IMR-90 (cell line): ENCODE results near the gene TSPYL1. TPM values are rescaled to one million over a fixed set of nuclear protein-coding genes. Genes with fewer than 3 reads are reported as not detected.

Experiments used
- ATAC-seq: fragments of 200-7000 bp; cut with Tn5 transposase; 2 replicates; pipeline ENCODE4 v1.9.1; 2020; ENCODE audit warnings: low read depth, mild to moderate bottlenecking, moderate library complexity
- Bru-seq: library from RNA; stranded (reverse); fragments of 400-500 nt; gene quantifications from one replicate; lab custom pipeline; 2021; lab: Mats Ljungman, UMichigan
- BruChase-seq, 2 experiments: library from RNA; stranded (reverse); fragments of 400-500 nt; gene quantifications; one replicate each; lab custom pipeline; 2021; lab: Mats Ljungman, UMichigan
- BruUV-seq: library from RNA; stranded (reverse); fragments of 400-500 nt; replicated peaks from 2 replicates; lab custom pipeline; 2021; lab: Mats Ljungman, UMichigan
- CTCF ChIA-PET: fragments of 300-600 bp; formaldehyde crosslinking; extraction: SDS; loops from one replicate; lab custom pipeline; 2021; ENCODE audit warnings: antibody characterized with exemption; lab: Yijun Ruan, JAX
- POLR2A ChIA-PET: fragments of 300-600 bp; sonication (Branson Sonifier 250); formaldehyde crosslinking; loops from one replicate; lab custom pipeline; 2022; ENCODE audit warnings: antibody characterized with exemption; ENCODE audit not compliant: unreplicated experiment; lab: Charles Lee
- DNase-seq: peaks from one replicate; pipeline ENCODE4 v3.0.0; 2013
- H2AFZ ChIP-seq: replicated peaks from 2 replicates; pipeline ENCODE3; 2013; ENCODE audit warnings: low read length, mild to moderate bottlenecking; ENCODE audit not compliant: poor library complexity
- H2AK5ac ChIP-seq: 2 replicates; pipeline ENCODE4 v1.6.1; 2013; ENCODE audit warnings: low read depth, low read length, inconsistent platforms
- H2AK9ac ChIP-seq: replicated peaks from 2 replicates; pipeline ENCODE3; 2013; ENCODE audit warnings: mild to moderate bottlenecking, low read depth, low read length, moderate library complexity; ENCODE audit not compliant: poor library complexity
- H2BK120ac ChIP-seq: 2 replicates; pipeline ENCODE4 v1.6.1; 2013; ENCODE audit warnings: low read depth, low read length, inconsistent platforms
- H2BK15ac ChIP-seq: 3 replicates; pipeline ENCODE4 v1.6.1; 2013; ENCODE audit warnings: low read depth, low read length, inconsistent platforms
- H2BK20ac ChIP-seq: 2 replicates; pipeline ENCODE4 v1.6.1; 2013; ENCODE audit warnings: low read depth, mild to moderate bottlenecking, inconsistent platforms, low read length, moderate library complexity
- H2BK5ac ChIP-seq: 2 replicates; pipeline ENCODE4 v1.6.1; 2013; ENCODE audit warnings: mild to moderate bottlenecking, low read depth, low read length, inconsistent platforms; ENCODE audit not compliant: poor library complexity, severe bottlenecking
- H3K14ac ChIP-seq: replicated peaks from 2 replicates; pipeline ENCODE4 v1.6.1; 2013; ENCODE audit warnings: low read depth, low read length, inconsistent platforms
- H3K18ac ChIP-seq: 2 replicates; pipeline ENCODE4 v1.6.1; 2013; ENCODE audit warnings: low read depth, low read length, control low read depth
- H3K23ac ChIP-seq: 2 replicates; pipeline ENCODE4 v1.6.1; 2013; ENCODE audit warnings: low read depth, low read length, inconsistent platforms
- H3K27ac ChIP-seq: 2 replicates; pipeline ENCODE4 v1.5.1; 2013; ENCODE audit warnings: mild to moderate bottlenecking, control low read depth, low read length; ENCODE audit not compliant: insufficient read depth
- H3K27me3 ChIP-seq: 2 replicates; pipeline ENCODE4 v1.6.1; 2013; ENCODE audit warnings: low read length; ENCODE audit not compliant: control insufficient read depth, insufficient read depth
- H3K36me3 ChIP-seq: 2 replicates; pipeline ENCODE4 v1.6.1; 2013; ENCODE audit warnings: low read length, mixed read lengths; ENCODE audit not compliant: control insufficient read depth, insufficient read depth
- H3K4ac ChIP-seq: 2 replicates; pipeline ENCODE4 v1.6.1; 2013; ENCODE audit warnings: low read depth, low read length, inconsistent platforms
- H3K4me1 ChIP-seq: 2 replicates; pipeline ENCODE4 v1.6.1; 2013; ENCODE audit warnings: low read length, mixed read lengths; ENCODE audit not compliant: control insufficient read depth, insufficient read depth
- H3K4me2 ChIP-seq: 2 replicates; pipeline ENCODE4 v1.6.1; 2013; ENCODE audit warnings: low read depth, mild to moderate bottlenecking, control low read depth, low read length, moderate library complexity
- H3K4me3 ChIP-seq: 2 replicates; pipeline ENCODE4 v1.5.1; 2013; ENCODE audit warnings: low read depth, mild to moderate bottlenecking, control low read depth, low read length, moderate library complexity; ENCODE audit not compliant: insufficient read depth
- H3K56ac ChIP-seq: 2 replicates; pipeline ENCODE4 v1.6.1; 2013; ENCODE audit warnings: low read length, inconsistent platforms; ENCODE audit not compliant: insufficient read depth; ENCODE audit errors: extremely low read depth
- H3K79me1 ChIP-seq, 2 experiments: 2 replicates each; pipeline ENCODE4 v1.6.1; 2013; ENCODE audit warnings: low read length in 2 of 2, inconsistent platforms in 1 of 2, low read depth in 1 of 2
- H3K9ac ChIP-seq: 2 replicates; pipeline ENCODE4 v1.6.1; 2013; ENCODE audit warnings: low read depth, low read length, control low read depth
- H3K9me1 ChIP-seq: 2 replicates; pipeline ENCODE4 v1.6.1; 2013; ENCODE audit warnings: low read length, inconsistent platforms; ENCODE audit not compliant: insufficient read depth
- H3K9me3 ChIP-seq: 2 replicates; pipeline ENCODE4 v1.6.1; 2013; ENCODE audit warnings: low read length; ENCODE audit not compliant: control insufficient read depth, insufficient read depth
- H4K20me1 ChIP-seq: 2 replicates; pipeline ENCODE4 v1.6.1; 2013; ENCODE audit warnings: low read length, inconsistent platforms; ENCODE audit not compliant: insufficient read depth
- H4K5ac ChIP-seq: 2 replicates; pipeline ENCODE4 v1.6.1; 2013; ENCODE audit warnings: mild to moderate bottlenecking, low read depth, low read length, control low read depth
- H4K8ac ChIP-seq, 2 experiments: 2 replicates each; pipeline ENCODE4 v1.6.1; 2013; ENCODE audit warnings: low read depth in 2 of 2, low read length in 2 of 2, control low read depth in 1 of 2, inconsistent platforms in 1 of 2
- H4K91ac ChIP-seq: 2 replicates; pipeline ENCODE4 v1.6.1; 2013; ENCODE audit warnings: low read depth, low read length, inconsistent platforms; ENCODE audit not compliant: insufficient read depth
- BHLHE40 ChIP-seq: fragments of 150-350 bp; IDR thresholded peaks from 2 replicates; pipeline ENCODE4 v1.6.1; 2016; ENCODE audit warnings: mild to moderate bottlenecking, low read depth, low read length
- CEBPB ChIP-seq: IDR thresholded peaks from 2 replicates; pipeline ENCODE4 v1.6.1; 2012; ENCODE audit warnings: low read depth, low read length, improper control_type of control experiment
- ELK1 ChIP-seq: fragments of 150-350 bp; IDR thresholded peaks from 2 replicates; pipeline ENCODE4 v1.6.1; 2016; ENCODE audit warnings: low read depth, mild to moderate bottlenecking, low read length, moderate library complexity, borderline replicate concordance
- MAFK ChIP-seq: IDR thresholded peaks from 2 replicates; pipeline ENCODE4 v1.6.1; 2012; ENCODE audit warnings: low read depth, low read length, improper control_type of control experiment
- MAZ ChIP-seq: IDR thresholded peaks from 2 replicates; pipeline ENCODE4 v1.6.1; 2012; ENCODE audit warnings: low read depth, mild to moderate bottlenecking, low read length, improper control_type of control experiment, moderate library complexity, borderline replicate concordance
- POLR2A ChIP-seq: IDR thresholded peaks from 2 replicates; pipeline ENCODE4 v1.6.1; 2012; ENCODE audit warnings: mild to moderate bottlenecking, low read depth, low read length
- RAD21 ChIP-seq: IDR thresholded peaks from 2 replicates; pipeline ENCODE4 v1.6.1; 2012; ENCODE audit warnings: low read length, improper control_type of control experiment
- RFX5 ChIP-seq: IDR thresholded peaks from 2 replicates; pipeline ENCODE4 v1.8.0; 2012; ENCODE audit warnings: low read depth, mild to moderate bottlenecking, low read length, moderate library complexity
- SMC3 ChIP-seq: fragments of 150-350 bp; IDR thresholded peaks from 2 replicates; pipeline ENCODE4 v1.6.1; 2016; ENCODE audit warnings: low read depth, mild to moderate bottlenecking, antibody characterized with exemption, low read length, moderate library complexity
- WGBS, 2 experiments: methylation state at CpG; one replicate each; pipeline versions ENCODE4 v1.1.5 to v1.1.7; 2013; ENCODE audit warnings: missing lambda C conversion rate in 2 of 2; ENCODE audit not compliant: insufficient read length in 1 of 2; ENCODE audit errors: extremely low coverage in 2 of 2; 5-methylcytosine and 5-hydroxymethylcytosine counted together
- dilution Hi-C: fragments of 300-500 bp; cut with HindIII; formaldehyde crosslinking; loops from one replicate; pipeline ENCODE4 v1.14.3; 2018; ENCODE audit warnings: low sequenced_read_pairs; ENCODE audit not compliant: unreplicated experiment
- in situ Hi-C: fragments of 300-500 bp; cut with MboI; formaldehyde crosslinking; loops from 3 replicates; pipeline ENCODE4 v1.14.3; 2019; ENCODE audit warnings: low sequenced_read_pairs, inconsistent platforms, mixed read lengths
- intact Hi-C: fragments of 100-400 bp; cut with micrococcal nuclease; formaldehyde crosslinking; loops from 2 replicates; pipeline ENCODE4 v1.10.0; 2022
- long read RNA-seq: library from polyadenylated mRNA; unstranded; transcript quantifications from one replicate; pipeline ENCODE4 v2.0.0, GENCODE V29; 2021; ENCODE audit not compliant: unreplicated experiment
- polyA plus RNA-seq, 3 experiments: library from polyadenylated mRNA; depleted of rRNA; stranded (reverse); fragments of >200 nt; gene quantifications; 2 replicates each; pipeline ENCODE4 v1.2.3, GENCODE V29; 2012; ENCODE audit warnings: low replicate concordance in 1 of 3
- total RNA-seq: library from RNA; depleted of rRNA; stranded (reverse); fragments of >200 nt; gene quantifications from 2 replicates; pipeline ENCODE4 v1.2.3, GENCODE V29; 2012; rRNA removed
- TF ChIP-seq, protein P1 (sequence below): conservative IDR thresholded peaks from 2 replicates; pipeline ENCODE4 v1.5.1; 2012; ENCODE audit warnings: mild to moderate bottlenecking, low read depth, low read length, improper control_type of control experiment

The TSPYL1 gene
- 111 and 121 TPM in 2 replicates for total RNA-seq
- 30.1 and 32.4 TPM in 2 replicates for polyA plus RNA-seq (2012; rRNA removed)
- polyA plus RNA-seq (2012; cell fraction: cytosol; rRNA removed) = 19.1 and 19.2 TPM in 2 replicates
- polyA plus RNA-seq (2012; cell fraction: nucleus; rRNA removed; ENCODE audit: low replicate concordance) = 7.1 and 14.7 TPM in 2 replicates
- percentile 91 among the genes with signal in this experiment for Bru-seq, nascent RNA
- percentile 99 among the genes with signal in this experiment for BruChase-seq, experiment 1, labeled RNA remaining after a 6-hour chase
- percentile 99 among the genes with signal in this experiment for BruChase-seq, experiment 2, labeled RNA remaining after a 2-hour chase
- long read RNA-seq, transcript TSPYL1-201 (1 exons, 3,326 nt) = major isoform, 59 of 60 reads
- long read RNA-seq, partial matches to known transcripts = 0 of 60 reads
- long read RNA-seq, other reads (novel, unspliced or antisense) = 1 of 60 reads

DNA sequence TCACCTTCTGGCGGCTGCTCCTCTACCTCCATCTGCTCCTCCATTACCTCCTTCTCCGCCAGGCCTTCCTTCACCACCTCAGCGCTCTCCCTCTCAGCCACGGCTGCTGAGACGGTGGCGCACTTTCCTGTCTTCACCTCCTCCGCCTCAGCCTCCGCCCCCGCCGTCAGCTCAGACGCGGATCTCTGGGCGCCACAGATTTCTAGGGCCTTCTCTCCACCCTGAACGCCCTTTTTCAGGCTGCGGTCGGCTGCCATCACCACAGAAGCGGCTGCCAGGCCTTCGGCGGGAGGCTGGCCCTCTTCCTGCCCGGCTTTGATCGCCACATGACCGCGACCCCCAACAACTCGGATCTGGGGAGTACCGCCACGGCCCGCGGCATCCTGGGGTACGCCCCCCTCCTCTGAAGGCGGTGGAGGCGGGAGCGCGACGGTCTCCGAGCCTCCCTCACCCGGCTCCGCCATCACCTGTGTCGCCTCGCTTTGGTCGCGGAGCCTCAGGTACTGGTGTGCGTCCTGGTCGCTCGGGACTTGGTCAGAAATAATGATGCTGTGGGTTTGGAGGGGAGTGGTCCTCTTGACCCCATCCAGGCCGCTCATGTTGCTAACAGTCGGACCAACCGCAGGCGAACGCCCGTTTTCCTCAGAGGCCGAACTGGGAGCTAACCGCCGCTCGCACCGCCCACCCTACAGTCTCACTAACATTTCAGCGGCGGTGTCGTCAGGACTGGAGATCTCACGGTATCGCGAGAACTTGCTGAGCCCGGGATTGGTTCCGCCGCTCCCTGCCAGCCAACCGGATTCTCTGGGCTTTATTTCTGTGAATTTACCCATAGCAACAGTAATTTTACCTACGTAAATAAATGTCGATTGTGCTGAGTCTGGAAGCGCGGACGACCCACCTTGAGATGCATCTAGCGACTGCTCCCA, at the start of gene TSPYL1:
Gene TSPYL1 (minus strand): TSS at position 699 of the 929 bp plus-strand sequence. CDS start 100 bp downstream, at position 599.
- in situ Hi-C loops (loop anchor here (25.0 kb wide), 1 partner anchor 158 kb away; no protein-coding TSS in a partner anchor), dilution Hi-C loops (no loop called here)
- no TSS peak for BruUV-seq
- TF ChIP-seq, protein P1, sequence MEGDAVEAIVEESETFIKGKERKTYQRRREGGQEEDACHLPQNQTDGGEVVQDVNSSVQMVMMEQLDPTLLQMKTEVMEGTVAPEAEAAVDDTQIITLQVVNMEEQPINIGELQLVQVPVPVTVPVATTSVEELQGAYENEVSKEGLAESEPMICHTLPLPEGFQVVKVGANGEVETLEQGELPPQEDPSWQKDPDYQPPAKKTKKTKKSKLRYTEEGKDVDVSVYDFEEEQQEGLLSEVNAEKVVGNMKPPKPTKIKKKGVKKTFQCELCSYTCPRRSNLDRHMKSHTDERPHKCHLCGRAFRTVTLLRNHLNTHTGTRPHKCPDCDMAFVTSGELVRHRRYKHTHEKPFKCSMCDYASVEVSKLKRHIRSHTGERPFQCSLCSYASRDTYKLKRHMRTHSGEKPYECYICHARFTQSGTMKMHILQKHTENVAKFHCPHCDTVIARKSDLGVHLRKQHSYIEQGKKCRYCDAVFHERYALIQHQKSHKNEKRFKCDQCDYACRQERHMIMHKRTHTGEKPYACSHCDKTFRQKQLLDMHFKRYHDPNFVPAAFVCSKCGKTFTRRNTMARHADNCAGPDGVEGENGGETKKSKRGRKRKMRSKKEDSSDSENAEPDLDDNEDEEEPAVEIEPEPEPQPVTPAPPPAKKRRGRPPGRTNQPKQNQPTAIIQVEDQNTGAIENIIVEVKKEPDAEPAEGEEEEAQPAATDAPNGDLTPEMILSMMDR = 0 out of 2 replicates have a peak, but pooled peaks have one; percentile 13
- TF ChIP-seq RAD21 (no peak), POLR2A (peak; percentile 94), BHLHE40 (no peak), MAFK (peak; percentile 74), RFX5 (peak; percentile 91), CEBPB (peak; percentile 46; the same call in 1 of the 2 replicates), ELK1 (no peak), SMC3 (no peak), MAZ (peak; percentile 21; the same call in 1 of the 2 replicates)

More for the DNA sequence above, at the start of gene TSPYL1:
- Histone ChIP-seq H3K14ac (peak within 1 kb of the TSS; percentile 91), H3K36me3 (0 out of 2 replicates have a peak, but pooled peaks cover 6% of the 10 kb centered on the region), H3K4me3 (peak within 1 kb of the TSS; percentile 87), H2BK20ac (no peak within 1 kb of the TSS; the same call in 1 of the 2 replicates), H3K27me3 (no peaks in the 10 kb centered on the region), H3K4me2 (peak within 1 kb of the TSS; percentile 93), H2BK120ac (peak within 1 kb of the TSS; percentile 71; the same call in 1 of the 2 replicates), H3K56ac (peak within 1 kb of the TSS; percentile 84), H3K23ac (peak within 1 kb of the TSS; percentile 96), H3K9me3 (no peaks in the 10 kb centered on the region), H3K27ac (peak within 1 kb of the TSS; percentile 93), H2AFZ (peak within 1 kb of the TSS; percentile 94), H4K8ac (peak within 1 kb of the TSS; percentile 73 to 98), H3K4ac (peak within 1 kb of the TSS; percentile 93), H4K5ac (peak within 1 kb of the TSS; percentile 95), H2AK5ac (peak within 1 kb of the TSS; percentile 68), H2AK9ac (peak within 1 kb of the TSS; percentile 84), H4K20me1 (peaks cover 27% of the 10 kb centered on the region), H3K4me1 (peaks cover 6% of the 10 kb centered on the region), H3K79me1 (peaks cover 0 to 32% of the 10 kb centered on the region in 2 experiments; a peak in 3 of 4 replicates), H2BK15ac (no peak within 1 kb of the TSS; the same call in 1 of the 3 replicates), H3K9ac (peak within 1 kb of the TSS; percentile 95), H2BK5ac (peak within 1 kb of the TSS; percentile 88), H3K9me1 (peaks cover 5% of the 10 kb centered on the region), H4K91ac (peak within 1 kb of the TSS; percentile 83), H3K18ac (peak within 1 kb of the TSS; percentile 89)
- 1% methylated on average over 22 of the region's 71 CpGs; no CpG with 5 or more reads in 1 of the 2 experiments for WGBS, 2 experiments
- ChIA-PET POLR2A (interaction anchor here (1.5 kb wide), 1 partner anchor 11 kb away, joined by 5 read pairs; no protein-coding TSS in a partner anchor), CTCF (interaction anchor here (0.7 to 3.5 kb wide), 6 partner anchors 8 to 281 kb away, joined by 3 to 20 read pairs (median 4); no protein-coding TSS in a partner anchor)
- intact Hi-C loops = loop anchor here (2.0 kb wide), 2 partner anchors 281 to 291 kb away; partner anchors contain the start of gene RWDD1
- DNase-seq (peak; percentile 97), ATAC-seq (peak; percentile 96)
